GM20431 (cell line): Measurements from ENCODE around the gene RYR2.

Experiments
- in situ Hi-C: fragments of 300-500 bp; cut with MseI, MboI; formaldehyde crosslinking; loops from one replicate; pipeline ENCODE4 v1.15.0; 2020; ENCODE audit warnings: low sequenced_read_pairs; ENCODE audit not compliant: unreplicated experiment

RYR2 gene

DNA sequence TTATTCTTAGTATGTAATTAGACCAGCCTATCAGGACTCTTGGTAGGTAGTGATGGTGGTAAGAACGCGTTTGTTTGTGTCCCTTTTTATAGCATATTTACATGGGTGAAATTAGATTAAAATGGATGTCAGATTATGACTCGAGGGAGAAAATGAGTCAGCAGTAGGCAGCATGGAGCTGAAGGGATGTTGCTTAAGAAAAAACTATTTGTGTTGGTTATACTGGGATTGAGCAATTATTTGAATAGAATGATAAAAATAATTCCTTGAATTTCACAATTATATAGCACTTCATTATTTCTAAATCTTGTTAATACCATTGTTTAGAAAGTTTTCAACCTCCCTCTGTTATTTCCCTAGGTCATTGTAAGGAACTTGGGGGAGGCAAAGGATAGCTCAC is 348.8 kb downstream of the RYR2 start:
- in situ Hi-C loops = no loop called here

- in situ Hi-C loops = no loop called here
Observed at GRCh38 chr1:237393632-237394031, 351.6 kb downstream of the RYR2 start.

- in situ Hi-C loops = no loop called here
Observed at GRCh38 chr1:237394281-237394680, 352.3 kb downstream of the RYR2 start.

- in situ Hi-C loops = no loop called here
Observed at GRCh38 chr1:237396426-237396825, 354.4 kb downstream of the RYR2 start.

DNA sequence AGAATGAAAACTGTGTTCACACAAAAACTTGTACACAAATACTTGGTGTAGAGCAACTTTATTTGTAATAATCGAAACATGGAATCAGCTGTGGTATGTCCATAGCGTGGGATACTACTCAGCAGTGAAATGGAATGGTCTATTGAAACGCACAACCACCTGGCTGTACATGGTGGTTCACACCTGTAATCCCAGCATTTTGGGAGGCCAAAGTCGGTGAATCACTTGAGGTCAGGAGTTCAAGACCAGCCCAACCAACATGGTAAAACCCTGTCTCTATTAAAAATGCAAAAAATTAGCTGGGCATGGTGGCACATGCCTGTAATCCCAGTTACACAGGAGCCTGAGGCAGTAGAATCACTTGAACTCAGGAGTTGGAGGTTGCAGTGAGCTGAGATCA is 356.8 kb downstream of the RYR2 start:
- in situ Hi-C loops = no loop called here

GRCh38 chr1:237405912-237406311 is 363.9 kb downstream of the RYR2 start:
- in situ Hi-C loops = no loop called here

DNA sequence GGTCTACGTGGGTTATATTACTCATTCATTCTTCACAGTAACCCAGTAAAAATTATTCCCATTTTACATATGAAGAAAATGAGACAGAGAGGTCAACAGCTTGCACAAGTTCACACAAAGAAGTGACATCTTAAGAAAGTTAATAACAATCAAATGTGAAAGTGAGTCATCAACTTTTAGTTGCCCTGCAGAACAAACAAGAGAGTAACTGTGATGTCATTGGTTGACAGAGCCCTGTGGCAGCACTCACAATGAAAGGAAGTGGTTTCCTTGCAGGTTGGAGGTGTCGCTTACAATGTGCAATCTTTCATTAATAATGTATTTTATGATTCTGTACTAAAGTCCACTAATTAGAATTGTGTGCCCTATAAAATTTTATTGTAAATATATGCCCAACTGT is 369.6 kb downstream of the RYR2 start:
- in situ Hi-C loops = no loop called here

GRCh38 chr1:237416924-237417655 is 375.1 kb downstream of the RYR2 start:
- in situ Hi-C loops = no loop called here

DNA sequence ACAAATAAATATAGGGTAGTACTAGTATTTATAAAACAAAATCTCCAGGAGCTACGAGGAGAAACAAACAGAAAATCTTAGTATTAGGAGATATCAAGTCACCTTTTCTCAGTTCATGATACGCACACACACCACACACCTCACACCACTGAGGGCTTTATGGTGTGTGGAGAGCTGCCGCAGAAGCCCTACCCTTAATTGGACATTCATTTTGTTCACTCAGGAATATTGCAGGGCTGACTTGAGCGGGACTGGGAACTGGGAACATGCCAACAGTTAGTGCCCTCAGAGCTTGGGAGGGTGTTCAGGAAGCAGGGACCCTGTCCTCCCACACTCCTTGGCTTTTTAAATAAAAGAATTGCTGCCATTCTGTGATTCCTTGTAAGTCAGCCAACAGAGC is 386.8 kb downstream of the RYR2 start:
- in situ Hi-C loops = no loop called here

DNA sequence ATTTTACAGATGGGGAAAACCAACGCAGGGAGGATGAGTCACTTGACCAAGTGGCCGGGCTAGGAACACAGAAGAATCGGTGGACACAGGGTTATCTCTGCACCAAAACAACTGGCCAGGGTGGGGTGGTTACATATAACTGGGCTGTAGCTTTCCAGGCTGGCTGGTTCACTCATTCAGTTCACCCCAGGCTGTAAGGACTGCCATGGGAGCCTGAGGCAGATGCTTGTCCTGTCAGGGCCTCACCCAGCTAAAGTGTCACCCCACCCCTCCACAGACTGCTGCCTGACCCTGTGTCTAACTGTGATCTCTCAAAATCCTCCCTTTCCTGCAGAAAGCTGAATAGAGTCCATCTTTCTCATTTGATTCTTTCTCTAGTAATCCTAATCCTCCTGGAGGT is 387.3 kb downstream of the RYR2 start:
- in situ Hi-C loops = no loop called here

DNA sequence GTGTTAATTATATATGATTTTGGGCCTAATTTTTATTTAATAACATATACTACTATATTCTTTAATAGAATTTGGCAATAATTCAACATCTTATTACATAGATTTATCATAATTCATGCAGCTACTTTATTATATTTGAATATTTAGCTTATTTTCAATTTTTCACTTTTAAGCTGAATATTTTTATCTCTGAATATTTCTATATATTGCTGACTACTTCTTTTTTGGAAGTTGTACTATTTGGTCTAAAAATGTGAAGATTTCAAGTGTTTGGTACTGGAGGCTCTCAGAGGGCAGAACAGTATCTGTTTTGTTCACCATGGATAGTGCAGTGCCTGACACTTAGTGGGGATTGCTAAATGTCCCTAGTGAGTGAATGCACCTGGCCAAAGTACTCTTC is 389.5 kb downstream of the RYR2 start:
- in situ Hi-C loops = no loop called here

GRCh38 chr1:237440346-237440745 is 398.4 kb downstream of the RYR2 start:
- in situ Hi-C loops = no loop called here

- in situ Hi-C loops = no loop called here
Observed at GRCh38 chr1:237444120-237444790, 402.3 kb downstream of the RYR2 start.

DNA sequence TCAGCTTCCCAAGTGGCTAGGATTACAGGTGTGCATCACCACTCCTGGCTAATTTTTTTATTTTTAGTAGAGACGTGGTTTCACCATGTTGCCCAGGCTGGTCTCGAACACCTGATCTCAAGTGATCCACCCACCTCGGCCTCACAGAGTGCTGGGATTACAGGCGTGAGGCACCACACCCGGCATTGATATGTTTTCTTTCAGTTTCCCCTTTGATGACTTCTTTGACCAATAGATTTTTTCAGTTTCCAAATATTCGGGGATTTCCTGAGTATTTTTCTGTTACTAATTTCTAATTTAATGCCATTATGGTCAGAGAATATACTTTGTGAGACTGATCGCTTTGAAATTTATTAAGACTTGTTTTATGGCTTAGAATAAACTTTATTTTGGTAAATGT is 406.1 kb downstream of the RYR2 start:
- in situ Hi-C loops = no loop called here

GRCh38 chr1:237457573-237457972 is 415.6 kb downstream of the RYR2 start:
- in situ Hi-C loops = no loop called here

DNA sequence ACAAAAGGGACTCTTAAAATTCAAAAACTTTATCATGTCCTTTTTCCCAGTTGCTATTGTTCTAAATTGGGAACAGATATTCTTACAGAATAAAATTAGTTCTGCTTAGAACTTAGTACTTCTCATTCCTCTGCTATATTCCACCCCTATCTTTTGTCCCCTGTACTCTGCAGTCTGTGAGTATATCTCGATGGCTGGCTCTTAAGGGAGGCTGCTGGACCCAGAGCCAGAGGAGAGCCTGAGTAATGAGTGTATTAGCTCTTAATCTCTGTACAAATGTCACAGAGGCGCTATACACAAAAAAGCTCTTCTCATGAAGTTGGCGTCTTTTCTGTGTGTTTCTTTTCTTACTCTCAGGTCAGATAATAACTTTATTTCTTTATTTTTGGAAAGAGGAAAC is 425.3 kb downstream of the RYR2 start:
- in situ Hi-C loops = no loop called here

- in situ Hi-C loops = no loop called here
Observed at GRCh38 chr1:237470712-237471338, 428.8 kb downstream of the RYR2 start.

- in situ Hi-C loops = no loop called here
Observed at GRCh38 chr1:237471377-237471776, 429.4 kb downstream of the RYR2 start.

DNA sequence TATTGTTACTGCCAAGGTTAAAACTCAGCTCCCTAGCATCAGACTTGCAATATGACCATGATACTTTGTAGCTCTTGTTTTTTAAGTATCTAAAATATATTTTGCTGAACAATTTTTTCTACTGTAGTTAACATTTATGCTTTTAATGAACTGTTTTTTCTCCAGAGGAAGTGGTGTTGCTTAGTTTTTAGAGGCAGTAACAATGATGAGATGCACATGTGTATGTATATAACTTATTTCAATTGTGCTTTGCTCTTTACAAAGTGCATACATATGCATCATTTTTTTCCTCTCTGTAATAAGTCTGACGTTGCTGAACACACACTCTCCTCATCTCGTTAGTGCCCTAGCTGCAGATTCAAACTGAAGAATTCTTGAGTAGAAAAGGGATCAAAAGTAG is 430.0 kb downstream of the RYR2 start:
- in situ Hi-C loops = no loop called here

GRCh38 chr1:237473854-237474253 is 431.9 kb downstream of the RYR2 start:
- in situ Hi-C loops = no loop called here

- in situ Hi-C loops = no loop called here
Observed at GRCh38 chr1:237478082-237478481, 436.1 kb downstream of the RYR2 start.
